B cell (primary cell): Measurements from ENCODE around the gene ECM2. TPM values are rescaled to one million over a fixed set of nuclear protein-coding genes. Genes with fewer than 3 reads are reported as not detected.

Experiments used
- ATAC-seq: fragments of 200-7000 bp; cut with Tn5 transposase; one replicate; pipeline ENCODE4 v1.10.0; 2021; ENCODE audit warnings: low read depth, mild to moderate bottlenecking, moderate number of reproducible peaks, moderate library complexity
- CTCF ChIA-PET: fragments of 350-600 bp; sonication (Branson Sonifier 250); formaldehyde crosslinking; loops from one replicate; lab custom pipeline; 2021; ENCODE audit warnings: antibody characterized with exemption, inconsistent platforms; lab: Charles Lee
- POLR2A ChIA-PET: fragments of 350-600 bp; sonication (Branson Sonifier 250); formaldehyde crosslinking; loops from one replicate; lab custom pipeline; 2021; ENCODE audit warnings: antibody characterized with exemption; lab: Charles Lee
- DNase-seq: peaks from one replicate; pipeline ENCODE4 v3.0.0; 2013
- H2AFZ ChIP-seq: 2 replicates; pipeline ENCODE4 v1.6.1; 2012; ENCODE audit warnings: mild to moderate bottlenecking, low read depth, low read length; ENCODE audit not compliant: insufficient read depth, poor library complexity, severe bottlenecking
- H3K27ac ChIP-seq, 2 donors: 1 replicate in 1 of 2; 2 replicates in 1 of 2; pipeline ENCODE4 v1.5.1; 2012 to 2013; ENCODE audit warnings: low read length in 2 of 2, mild to moderate bottlenecking in 2 of 2, moderate library complexity in 1 of 2
- H3K27me3 ChIP-seq, 4 experiments: fragments of 200-600 bp in 1 of 4; sonication (generic) in 1 of 4; replicated peaks in 1 of 4; 1 replicate in 2 of 4; 2 replicates in 2 of 4; pipeline versions ENCODE4 v1.6.1 to v1.7.0; 2013 to 2016; ENCODE audit warnings: low read length in 3 of 4, mild to moderate bottlenecking in 2 of 4, mixed read lengths in 1 of 4, moderate library complexity in 1 of 4; ENCODE audit not compliant: insufficient read depth in 4 of 4, control insufficient read depth in 3 of 4; ENCODE audit errors: control extremely low read depth in 1 of 4
- H3K36me3 ChIP-seq, 2 experiments: replicated peaks in 1 of 2; 1 replicate in 1 of 2; 2 replicates in 1 of 2; pipeline versions ENCODE4 v1.6.1 to v1.7.1; 2013; ENCODE audit warnings: low read length in 1 of 2; ENCODE audit not compliant: insufficient read depth in 2 of 2, control insufficient read depth in 1 of 2; ENCODE audit errors: control extremely low read depth in 1 of 2, extremely low read depth in 1 of 2
- H3K4me1 ChIP-seq, 2 donors: fragments of 200-600 bp in 1 of 2; sonication (generic) in 1 of 2; 1 replicate in 1 of 2; 2 replicates in 1 of 2; pipeline versions ENCODE4 v1.5.1 to v1.6.1; 2013 to 2017; ENCODE audit warnings: low read length in 2 of 2; ENCODE audit not compliant: control insufficient read depth in 2 of 2, insufficient read depth in 2 of 2
- H3K4me2 ChIP-seq: replicated peaks from 2 replicates; pipeline ENCODE3; 2012; ENCODE audit warnings: mild to moderate bottlenecking, low read depth, low read length; ENCODE audit not compliant: poor library complexity, severe bottlenecking
- H3K4me3 ChIP-seq, 5 experiments: fragments of 200-600 bp in 1 of 5; sonication (generic) in 1 of 5; 1 replicate in 3 of 5; 2 replicates in 2 of 5; pipeline versions ENCODE4 v1.5.1 to v1.7.0; 2011 to 2016; ENCODE audit warnings: low read length in 4 of 5, mild to moderate bottlenecking in 4 of 5, low read depth in 2 of 5, control low read depth in 1 of 5, moderate library complexity in 1 of 5; ENCODE audit not compliant: insufficient read depth in 1 of 5; ENCODE audit errors: control extremely low read depth in 1 of 5, extremely low read depth in 1 of 5
- H3K79me2 ChIP-seq: fragments of 200-600 bp; sonication (generic); one replicate; pipeline ENCODE4 v1.6.0; 2016; ENCODE audit warnings: low read length; ENCODE audit not compliant: control insufficient read depth, insufficient read depth
- H3K9ac ChIP-seq: fragments of 200-600 bp; sonication (generic); 2 replicates; pipeline ENCODE4 v1.6.1; 2017; ENCODE audit warnings: mild to moderate bottlenecking, low read length, moderate library complexity
- H3K9me3 ChIP-seq, 3 donors: one replicate each; pipeline versions ENCODE4 v1.6.1 to v1.7.1; 2013; ENCODE audit warnings: low read length in 2 of 3; ENCODE audit not compliant: control insufficient read depth in 2 of 3, insufficient read depth in 1 of 3; ENCODE audit errors: control extremely low read depth in 1 of 3
- H4K20me1 ChIP-seq: 2 replicates; pipeline ENCODE4 v1.6.0; 2012; ENCODE audit warnings: mild to moderate bottlenecking, low read length; ENCODE audit not compliant: insufficient read depth, control insufficient read depth, poor library complexity, severe bottlenecking
- H3K27ac Mint-ChIP-seq: one replicate; pipeline ENCODE4 v1.8.0; 2021; ENCODE audit warnings: mixed read lengths
- H3K27me3 Mint-ChIP-seq: one replicate; pipeline ENCODE4 v1.8.0; 2021; ENCODE audit warnings: mixed read lengths
- H3K4me1 Mint-ChIP-seq: one replicate; pipeline ENCODE4 v1.8.0; 2021; ENCODE audit warnings: mixed read lengths
- H3K4me3 Mint-ChIP-seq: one replicate; pipeline ENCODE4 v1.8.0; 2021; ENCODE audit warnings: mixed read lengths
- H3K9me3 Mint-ChIP-seq: one replicate; pipeline ENCODE4 v1.8.0; 2022; ENCODE audit warnings: mixed read lengths; ENCODE audit not compliant: insufficient read depth
- CTCF ChIP-seq: fragments of 200-600 bp; IDR thresholded peaks from one replicate; pipeline ENCODE4 v1.8.0; 2022; ENCODE audit warnings: antibody characterized with exemption, mild to moderate bottlenecking
- EZH2 ChIP-seq: IDR thresholded peaks from 2 replicates; pipeline ENCODE4 v1.6.1; 2012; ENCODE audit warnings: borderline replicate concordance, low read depth, mild to moderate bottlenecking, moderate library complexity, low read length; ENCODE audit not compliant: insufficient read depth, poor library complexity, severe bottlenecking
- WGBS: methylation state at CpG from one replicate; pipeline ENCODE4 v1.1.5; 2013; ENCODE audit warnings: missing lambda C conversion rate; ENCODE audit not compliant: insufficient coverage; 5-methylcytosine and 5-hydroxymethylcytosine counted together
- intact Hi-C: fragments of 100-400 bp; cut with micrococcal nuclease; formaldehyde crosslinking; loops from one replicate; pipeline ENCODE4 v1.10.0; 2022
- polyA plus RNA-seq: library from polyadenylated mRNA; depleted of rRNA; stranded (reverse); fragments of >200 nt; gene quantifications from 2 replicates; pipeline ENCODE4 v1.2.3, GENCODE V29; 2012
- total RNA-seq, 2 donors: library from RNA; stranded (reverse); fragments of 120-200 nt in 1 of 2; gene quantifications; 1 replicate in 1 of 2; 2 replicates in 1 of 2; pipeline versions ENCODE4 v1.2.3 to v1.2.4, GENCODE V29; 2013 to 2022

The ECM2 gene
- total and polyA plus RNA-seq, 2 donors (not counting 1 experiment from before 2014, with no cell fraction given): not detected

GRCh38 chr9:92457576-92457975 is 78.2 kb downstream of the ECM2 start:
- H3K36me3 ChIP-seq: no peaks in the 10 kb centered on the region
- H3K4me3 Mint-ChIP-seq: no peak overlapping the region
- no peaks in the 10 kb centered on the region for H3K79me2 ChIP-seq
- H3K4me1 ChIP-seq: no peaks in the 10 kb centered on the region
- H3K9me3 ChIP-seq: no peaks in the 10 kb centered on the region
- no peak overlapping the region for H3K4me2 ChIP-seq
- POLR2A ChIA-PET: no interaction called here
- H3K27ac ChIP-seq: no peak overlapping the region
- CTCF ChIA-PET: no interaction called here
- TF ChIP-seq CTCF (no peak), EZH2 (no peak)
- no peak for DNase-seq
- H3K27me3 Mint-ChIP-seq: no peaks in the 10 kb centered on the region
- H3K9me3 Mint-ChIP-seq: no peaks in the 10 kb centered on the region
- no CpG with 5 or more reads among the region's 4 CpGs for WGBS
- H4K20me1 ChIP-seq: no peaks in the 10 kb centered on the region
- H3K9ac ChIP-seq: no peak overlapping the region
- H3K27me3 ChIP-seq: no peaks in the 10 kb centered on the region
- no peak overlapping the region for H2AFZ ChIP-seq
- H3K27ac Mint-ChIP-seq: no peak overlapping the region
- H3K4me1 Mint-ChIP-seq: no peaks in the 10 kb centered on the region
- no peak for ATAC-seq
- no peak overlapping the region for H3K4me3 ChIP-seq
- intact Hi-C loops: no loop called here

- Mint-ChIP-seq H3K9me3 (no peaks in the 10 kb centered on the region), H3K4me1 (no peaks in the 10 kb centered on the region), H3K27me3 (no peaks in the 10 kb centered on the region), H3K4me3 (no peak overlapping the region), H3K27ac (no peak overlapping the region)
- TF ChIP-seq EZH2 (no peak), CTCF (no peak)
- CTCF ChIA-PET: interaction anchor here (1.2 kb wide), 1 partner anchor 9 kb away, joined by 3 read pairs; no protein-coding TSS in a partner anchor
- no peaks in the 10 kb centered on the region for H3K4me1 ChIP-seq
- H3K27ac ChIP-seq: no peak overlapping the region
- ATAC-seq (no peak), DNase-seq (peak; percentile 7)
- intact Hi-C loops: no loop called here
- H3K9me3 ChIP-seq: no peaks in the 10 kb centered on the region
- no peak overlapping the region for H3K9ac ChIP-seq
- WGBS: 80% methylated on average over 1 of the region's 3 CpGs
- H3K4me3 ChIP-seq: no peak overlapping the region
- H3K4me2 ChIP-seq: no peak overlapping the region
- H3K36me3 ChIP-seq: no peaks in the 10 kb centered on the region
- no peaks in the 10 kb centered on the region for H3K79me2 ChIP-seq
- H4K20me1 ChIP-seq: no peaks in the 10 kb centered on the region
- no peaks in the 10 kb centered on the region for H3K27me3 ChIP-seq
- H2AFZ ChIP-seq: no peak overlapping the region
- POLR2A ChIA-PET: no interaction called here
Observed at GRCh38 chr9:92455217-92455616, 80.6 kb downstream of the ECM2 start.
